Spleen (tissue), 3 donors: ENCODE data around the gene FTO.

Experiments
- POLR2A ChIP-seq, 3 donors: fragments of 450-650 bp; IDR thresholded peaks; one replicate each; pipeline ENCODE4 v1.5.1; 2017; ENCODE audit warnings: antibody characterized with exemption in 3 of 3, mild to moderate bottlenecking in 1 of 3
- POLR2AphosphoS5 ChIP-seq, 3 donors: sonication (generic); formaldehyde crosslinking; IDR thresholded peaks; one replicate each; pipeline ENCODE4 v1.5.1; 2017; ENCODE audit warnings: antibody characterized with exemption in 3 of 3

- TF ChIP-seq POLR2A (IDR thresholded peaks at IDR 0.05) (no peak), POLR2AphosphoS5 (IDR thresholded peaks at IDR 0.05) (no peak)
These were observed 264.5 kb downstream of the FTO start for GRCh38 chr16:53968454-53968853.
